ENCODE data around the gene C19orf81.

Gene C19orf81

DNA sequence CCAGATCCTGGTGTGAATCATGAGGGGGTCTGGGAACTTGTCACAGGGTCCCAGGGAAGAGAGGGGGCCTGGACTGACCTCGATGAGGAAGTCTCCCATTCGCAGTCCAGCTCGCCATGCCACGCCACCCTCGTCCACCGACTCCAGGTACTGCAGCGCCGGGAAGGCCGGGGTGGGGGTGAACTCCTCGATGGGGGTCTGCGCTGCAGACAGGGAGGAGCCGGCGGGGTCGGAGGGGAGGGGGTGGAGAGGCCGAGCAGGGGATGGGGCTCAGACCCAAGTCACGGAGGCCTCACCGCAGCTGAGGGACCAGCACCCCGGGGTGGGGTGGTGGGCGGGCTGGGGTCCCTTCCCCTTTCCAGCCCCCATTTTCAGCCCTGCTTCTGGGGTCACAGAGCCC is 39.5 kb downstream of the C19orf81 start:
- Histone ChIP-seq H3K9ac (ENCODE audit: low read length) (no peak overlapping the region), H3K27me3 (ENCODE audit: insufficient read depth, low read length) (no peaks in the 10 kb centered on the region), H3K79me2 (ENCODE audit: insufficient read depth, low read length) (no peaks in the 10 kb centered on the region), H3K9me2 (ENCODE audit: low read depth, low read length) (no peaks in the 10 kb centered on the region), H3F3A (ENCODE audit: insufficient read depth, low read length) (no peaks in the 10 kb centered on the region), H3K4me2 (ENCODE audit: low read length) (no peak overlapping the region), H3K36me3 (ENCODE audit: insufficient read depth, low read length) (no peaks in the 10 kb centered on the region), H2AFZ (ENCODE audit: low read length) (no peak overlapping the region), H3K27ac (ENCODE audit: low read depth, low read length, poor library complexity, severe bottlenecking) (no peak overlapping the region), H3K4me1 (ENCODE audit: insufficient read depth, low read length, severe bottlenecking) (no peaks in the 10 kb centered on the region), H3K4me3 (ENCODE audit: low read depth, low read length, poor library complexity, severe bottlenecking) (no peak overlapping the region), H4K20me1 (ENCODE audit: insufficient read depth, low read length) (no peaks in the 10 kb centered on the region), H3K9me3 (ENCODE audit: low read length) (no peaks in the 10 kb centered on the region)
- TF ChIP-seq CTCF (IDR thresholded peaks at IDR 0.05; ENCODE audit: low read length), result no peak
- TF ChIP-seq EZH2 (IDR thresholded peaks at IDR 0.05; ENCODE audit: borderline replicate concordance, low read length), result no peak

DNA sequence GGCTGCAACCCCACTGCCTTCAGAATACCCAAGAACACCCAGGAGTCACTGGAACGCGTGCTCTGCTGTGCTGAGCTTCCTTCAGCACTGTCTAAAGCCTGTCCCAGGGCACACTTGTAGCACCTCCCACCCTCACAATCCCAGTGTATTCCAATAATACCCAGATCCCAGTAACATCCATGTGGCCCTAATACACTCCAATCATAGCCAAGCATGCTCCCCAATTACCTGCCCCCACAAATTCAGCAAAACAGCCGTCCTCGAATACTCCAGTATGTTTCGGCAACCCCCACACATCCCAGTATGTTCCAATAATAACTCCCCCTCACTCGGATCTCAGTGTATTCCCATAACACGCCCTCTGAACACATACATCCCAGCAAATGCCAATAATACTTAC is 41.2 kb downstream of the C19orf81 start:
- H3K27ac ChIP-seq (ENCODE audit: low read depth, low read length, poor library complexity, severe bottlenecking), result no peak overlapping the region
- no peaks in the 10 kb centered on the region for H3K4me1 ChIP-seq (ENCODE audit: insufficient read depth, low read length, severe bottlenecking)
- H3K9ac ChIP-seq (ENCODE audit: low read length), result no peak overlapping the region
- no peak overlapping the region for H2AFZ ChIP-seq (ENCODE audit: low read length)
- no peaks in the 10 kb centered on the region for H3K27me3 ChIP-seq (ENCODE audit: insufficient read depth, low read length)
- H3K4me3 ChIP-seq (ENCODE audit: low read depth, low read length, poor library complexity, severe bottlenecking), result no peak overlapping the region
- no peaks in the 10 kb centered on the region for H3F3A ChIP-seq (ENCODE audit: insufficient read depth, low read length)
- TF ChIP-seq EZH2 (IDR thresholded peaks at IDR 0.05; ENCODE audit: borderline replicate concordance, low read length), result no peak
- TF ChIP-seq CTCF (IDR thresholded peaks at IDR 0.05; ENCODE audit: low read length), result no peak
- H3K9me2 ChIP-seq (ENCODE audit: low read depth, low read length), result no peaks in the 10 kb centered on the region
- no peaks in the 10 kb centered on the region for H3K9me3 ChIP-seq (ENCODE audit: low read length)
- no peaks in the 10 kb centered on the region for H3K36me3 ChIP-seq (ENCODE audit: insufficient read depth, low read length)
- no peaks in the 10 kb centered on the region for H4K20me1 ChIP-seq (ENCODE audit: insufficient read depth, low read length)
- no peak overlapping the region for H3K4me2 ChIP-seq (ENCODE audit: low read length)
- H3K79me2 ChIP-seq (ENCODE audit: insufficient read depth, low read length), result no peaks in the 10 kb centered on the region

DNA sequence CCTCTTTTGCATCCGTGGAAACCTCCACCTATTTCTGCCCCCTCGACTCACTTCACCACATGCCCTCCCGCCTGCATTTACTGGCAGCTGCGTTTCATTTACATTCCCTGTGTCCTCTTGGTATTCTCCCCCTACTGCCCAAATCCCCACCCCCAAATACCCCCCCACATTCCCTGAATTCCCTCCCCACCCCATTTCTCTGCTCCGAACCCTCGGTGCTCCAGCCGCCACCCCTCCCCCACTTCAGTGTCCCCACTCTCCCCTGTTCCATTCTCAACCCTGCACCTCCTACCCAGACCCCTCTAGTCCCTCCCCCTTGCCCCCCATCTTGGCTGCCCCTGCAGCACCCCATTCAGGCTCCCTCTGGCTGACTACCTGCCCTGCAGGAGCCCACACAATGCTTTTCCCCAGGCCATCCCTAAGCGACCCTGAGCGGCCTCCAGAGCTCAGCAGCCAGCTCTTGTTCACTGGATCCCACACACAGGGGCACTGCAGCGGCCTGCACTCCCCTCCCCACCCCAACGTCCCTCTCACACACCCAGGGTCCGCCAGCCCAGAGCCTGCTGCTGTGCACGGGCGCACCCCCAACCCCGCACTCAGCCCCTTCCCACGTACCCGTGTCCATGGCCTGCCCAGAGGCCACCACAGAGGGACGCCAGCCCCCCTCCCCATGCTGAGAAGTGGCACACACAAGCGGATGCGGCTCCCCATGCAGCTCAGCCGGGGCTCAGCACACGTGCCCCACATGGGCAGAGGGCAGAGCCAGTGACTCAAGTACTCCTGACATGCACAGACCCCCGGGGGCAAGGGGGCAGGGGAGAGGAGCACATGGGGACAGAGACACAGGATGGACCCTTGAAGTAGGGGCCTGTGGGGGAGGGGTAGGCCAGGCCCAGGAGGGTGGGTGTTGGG is 44.1 kb downstream of the C19orf81 start:
- H3K27me3 ChIP-seq (ENCODE audit: insufficient read depth, low read length), result no peaks in the 10 kb centered on the region
- no peaks in the 10 kb centered on the region for H3F3A ChIP-seq (ENCODE audit: insufficient read depth, low read length)
- no peaks in the 10 kb centered on the region for H3K9me3 ChIP-seq (ENCODE audit: low read length)
- no peak overlapping the region for H3K4me3 ChIP-seq (ENCODE audit: low read depth, low read length, poor library complexity, severe bottlenecking)
- no peaks in the 10 kb centered on the region for H3K79me2 ChIP-seq (ENCODE audit: insufficient read depth, low read length)
- H2AFZ ChIP-seq (ENCODE audit: low read length), result no peak overlapping the region
- H3K27ac ChIP-seq (ENCODE audit: low read depth, low read length, poor library complexity, severe bottlenecking), result no peak overlapping the region
- H4K20me1 ChIP-seq (ENCODE audit: insufficient read depth, low read length), result no peaks in the 10 kb centered on the region
- no peak overlapping the region for H3K9ac ChIP-seq (ENCODE audit: low read length)
- no peaks in the 10 kb centered on the region for H3K4me1 ChIP-seq (ENCODE audit: insufficient read depth, low read length, severe bottlenecking)
- TF ChIP-seq EZH2 (IDR thresholded peaks at IDR 0.05; ENCODE audit: borderline replicate concordance, low read length) (no peak), CTCF (IDR thresholded peaks at IDR 0.05; ENCODE audit: low read length) (no peak)
- no peaks in the 10 kb centered on the region for H3K9me2 ChIP-seq (ENCODE audit: low read depth, low read length)
- no peak overlapping the region for H3K4me2 ChIP-seq (ENCODE audit: low read length)
- H3K36me3 ChIP-seq (ENCODE audit: insufficient read depth, low read length), result no peaks in the 10 kb centered on the region
